Peyer's patch (tissue), 4 donors: Measurements from ENCODE around the gene GGTLC2.

Experiments used
- POLR2A ChIP-seq, 2 donors: fragments of 450-650 bp; IDR thresholded peaks; one replicate each; pipeline ENCODE4 v1.5.1; 2017; ENCODE audit warnings: antibody characterized with exemption in 2 of 2, mild to moderate bottlenecking in 2 of 2, moderate library complexity in 2 of 2
- TF ChIP-seq, protein P1 (sequence below), 6 experiments: fragments of 450-650 bp in 4 of 6; fragments of 200-600 bp in 2 of 6; sonication (generic) in 1 of 6; IDR thresholded peaks; one replicate each; pipeline ENCODE4 v1.5.1; 2017 to 2019; ENCODE audit warnings: antibody characterized with exemption in 6 of 6, mild to moderate bottlenecking in 3 of 6, moderate library complexity in 1 of 6

DNA sequence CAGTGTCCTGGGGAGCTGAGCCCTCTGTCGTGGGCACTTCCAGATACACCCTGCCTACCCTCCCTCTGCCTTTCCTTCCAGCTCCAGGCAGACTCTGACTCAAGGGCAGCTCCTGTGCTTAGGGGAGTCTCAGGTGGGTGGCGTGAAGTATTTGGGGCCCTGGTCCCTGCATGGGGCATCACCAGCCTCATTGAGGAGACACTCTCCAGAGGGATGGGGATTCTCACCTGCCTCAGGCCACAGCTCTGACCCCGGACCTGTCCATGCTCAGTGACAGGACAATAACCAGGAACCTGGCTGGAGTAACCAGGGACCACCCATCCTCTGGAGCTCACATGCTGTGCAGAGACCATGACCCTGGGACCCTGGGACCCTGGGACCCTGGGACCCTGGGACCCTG is 41.2 kb downstream of the GGTLC2 start:
- TF ChIP-seq, protein P1, sequence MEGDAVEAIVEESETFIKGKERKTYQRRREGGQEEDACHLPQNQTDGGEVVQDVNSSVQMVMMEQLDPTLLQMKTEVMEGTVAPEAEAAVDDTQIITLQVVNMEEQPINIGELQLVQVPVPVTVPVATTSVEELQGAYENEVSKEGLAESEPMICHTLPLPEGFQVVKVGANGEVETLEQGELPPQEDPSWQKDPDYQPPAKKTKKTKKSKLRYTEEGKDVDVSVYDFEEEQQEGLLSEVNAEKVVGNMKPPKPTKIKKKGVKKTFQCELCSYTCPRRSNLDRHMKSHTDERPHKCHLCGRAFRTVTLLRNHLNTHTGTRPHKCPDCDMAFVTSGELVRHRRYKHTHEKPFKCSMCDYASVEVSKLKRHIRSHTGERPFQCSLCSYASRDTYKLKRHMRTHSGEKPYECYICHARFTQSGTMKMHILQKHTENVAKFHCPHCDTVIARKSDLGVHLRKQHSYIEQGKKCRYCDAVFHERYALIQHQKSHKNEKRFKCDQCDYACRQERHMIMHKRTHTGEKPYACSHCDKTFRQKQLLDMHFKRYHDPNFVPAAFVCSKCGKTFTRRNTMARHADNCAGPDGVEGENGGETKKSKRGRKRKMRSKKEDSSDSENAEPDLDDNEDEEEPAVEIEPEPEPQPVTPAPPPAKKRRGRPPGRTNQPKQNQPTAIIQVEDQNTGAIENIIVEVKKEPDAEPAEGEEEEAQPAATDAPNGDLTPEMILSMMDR (IDR thresholded peaks at IDR 0.05), result no peak
- no peak for TF ChIP-seq POLR2A (IDR thresholded peaks at IDR 0.05)
